GM18519 (cell line): ENCODE data around the gene STYK1.
"Not testable (repeated sequence)": the region's sequence is repeated elsewhere in the genome, so short reads cannot be mapped to it uniquely, and the experiment has no call there.

Experiments
- ATAC-seq: cut with Tn5 transposase; IDR thresholded peaks from one replicate; pipeline ENCODE4 v1.9.1; 2021; ENCODE audit warnings: mild to moderate bottlenecking, moderate library complexity; ENCODE audit not compliant: unreplicated experiment, low FRiP score

STYK1 gene

DNA sequence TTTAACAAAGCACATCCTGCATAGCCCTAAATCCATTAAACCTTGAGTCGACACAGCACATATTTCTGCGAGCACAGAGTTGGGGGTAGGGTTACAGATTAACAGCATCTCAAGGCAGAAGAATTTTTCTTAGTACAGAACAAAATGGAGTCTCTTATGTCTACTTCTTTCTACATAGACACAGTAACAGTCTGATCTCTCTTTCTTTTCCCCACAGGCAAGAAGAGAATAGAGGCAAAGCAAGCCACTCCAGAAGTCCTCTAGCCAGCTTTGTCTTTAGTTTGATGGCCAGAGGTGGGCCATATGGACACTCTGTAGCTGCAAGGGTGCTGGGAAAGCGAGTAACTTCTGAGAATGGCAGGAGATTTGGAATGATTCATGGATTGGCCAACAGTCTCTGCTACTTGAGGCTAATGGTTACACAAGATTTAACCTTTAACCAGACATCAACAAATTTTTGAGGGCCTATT is 101.8 kb downstream of the STYK1 start:
- not testable (repeated sequence) for ATAC-seq

DNA sequence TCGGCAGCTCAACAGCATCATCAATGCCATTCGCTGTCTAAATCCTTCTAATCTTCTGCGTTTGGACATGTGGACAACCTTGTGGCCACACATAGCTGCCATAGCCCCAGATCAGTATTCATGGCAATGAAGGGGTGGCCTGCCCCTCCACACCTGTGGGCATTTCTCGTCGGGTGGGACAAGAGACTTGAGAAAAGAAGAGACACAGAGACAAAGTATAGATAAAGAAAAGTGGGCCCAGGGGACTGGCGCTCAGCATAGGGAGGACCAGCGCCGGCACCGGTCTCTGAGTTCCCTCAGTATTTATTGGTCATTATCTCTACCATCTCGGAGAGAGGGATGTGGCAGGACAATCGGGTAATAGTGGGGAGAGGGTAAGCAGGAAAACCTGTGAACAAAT is 102.7 kb downstream of the STYK1 start:
- no peak for ATAC-seq
